HepG2 (cell line): ENCODE data around the gene MLYCD. TPM values are rescaled to one million over a fixed set of nuclear protein-coding genes. Genes with fewer than 3 reads are reported as not detected.

Experiments
- ADNP ChIP-seq: sonication (generic); formaldehyde crosslinking; IDR thresholded peaks from 2 replicates; pipeline ENCODE4 v1.4.0; 2020; ENCODE audit warnings: missing genetic modification reagents
- CSRNP1 ChIP-seq: sonication (generic); formaldehyde crosslinking; IDR thresholded peaks from 2 replicates; pipeline ENCODE4 v1.8.1; 2023; ENCODE audit warnings: mild to moderate bottlenecking, missing genetic modification reagents
- FOXA3 ChIP-seq: IDR thresholded peaks from 2 replicates; pipeline ENCODE4 v1.6.1; 2016; ENCODE audit warnings: missing genetic modification reagents, missing compliant biosample characterization
- FOXO4 ChIP-seq: sonication (generic); formaldehyde crosslinking; conservative IDR thresholded peaks from 2 replicates; pipeline ENCODE4 v1.8.1; 2023; ENCODE audit warnings: missing genetic modification reagents
- HINFP ChIP-seq: sonication (generic); formaldehyde crosslinking; IDR thresholded peaks from 2 replicates; pipeline ENCODE4 v1.4.0; 2020; ENCODE audit warnings: low read depth, mild to moderate bottlenecking, missing genetic modification reagents
- IKZF1 ChIP-seq: fragments of 450-650 bp; IDR thresholded peaks from 2 replicates; pipeline ENCODE4 v1.7.1; 2016
- MTA3 ChIP-seq: sonication (generic); formaldehyde crosslinking; IDR thresholded peaks from 2 replicates; pipeline ENCODE4 v1.4.0; 2020; ENCODE audit warnings: missing genetic modification reagents
- PHF8 ChIP-seq: sonication (generic); formaldehyde crosslinking; IDR thresholded peaks from 2 replicates; pipeline ENCODE4 v1.5.0; 2020; ENCODE audit warnings: missing genetic modification reagents
- SP5 ChIP-seq: IDR thresholded peaks from 2 replicates; pipeline ENCODE4 v1.6.1; 2016; ENCODE audit warnings: low read depth, borderline replicate concordance
- ZFP41 ChIP-seq: sonication (generic); formaldehyde crosslinking; IDR thresholded peaks from 2 replicates; pipeline ENCODE4 v1.4.0; 2020; ENCODE audit warnings: mild to moderate bottlenecking, missing genetic modification reagents, borderline replicate concordance
- ZNF256 ChIP-seq: sonication (generic); formaldehyde crosslinking; conservative IDR thresholded peaks from 2 replicates; pipeline ENCODE4 v1.4.0; 2020; ENCODE audit warnings: missing genetic modification reagents
- ZNF503 ChIP-seq: sonication (generic); formaldehyde crosslinking; IDR thresholded peaks from 2 replicates; pipeline ENCODE4 v1.4.0; 2020; ENCODE audit warnings: missing genetic modification reagents
- ZNF556 ChIP-seq: sonication (generic); formaldehyde crosslinking; IDR thresholded peaks from 2 replicates; pipeline ENCODE4 v1.4.0; 2020; ENCODE audit warnings: mild to moderate bottlenecking, missing genetic modification reagents, borderline replicate concordance
- ZNF589 ChIP-seq: sonication (generic); formaldehyde crosslinking; conservative IDR thresholded peaks from 2 replicates; pipeline ENCODE4 v1.8.0; 2022; ENCODE audit warnings: mild to moderate bottlenecking, moderate library complexity, missing genetic modification reagents
- ZNF629 ChIP-seq: sonication (generic); formaldehyde crosslinking; conservative IDR thresholded peaks from 2 replicates; pipeline ENCODE4 v1.5.0; 2020; ENCODE audit warnings: missing genetic modification reagents
- ZNF761 ChIP-seq: sonication (generic); formaldehyde crosslinking; conservative IDR thresholded peaks from 2 replicates; pipeline ENCODE4 v1.4.0; 2020; ENCODE audit warnings: mild to moderate bottlenecking, missing genetic modification reagents
- ZNF792 ChIP-seq: IDR thresholded peaks from 2 replicates; pipeline ENCODE4 v1.6.1; 2016
- polyA plus RNA-seq, 8 experiments: library from polyadenylated mRNA; depleted of rRNA in 3 of 8; stranded (reverse) in 7 of 8; unstranded in 1 of 8; fragments of >200 nt; fragmentation: Illumina TruSeq in 4 of 8; extraction: Trizol in 4 of 8; gene quantifications; 2 replicates each; pipeline versions ENCODE4 v1.2.1 to v1.2.3, GENCODE V29; 2011 to 2016; ENCODE audit warnings: low read depth in 4 of 8, missing spikeins in 1 of 8, mixed read lengths in 1 of 8; ENCODE audit not compliant: insufficient read depth in 1 of 8
- total RNA-seq, 5 experiments: library from RNA; depleted of rRNA; stranded (reverse); fragments of >200 nt; fragmentation: Illumina TruSeq; extraction: Trizol; gene quantifications; 2 replicates each; pipeline ENCODE4 v1.2.3, GENCODE V29; 2016; ENCODE audit warnings: low read depth in 1 of 5
- TF ChIP-seq, protein P1 (sequence below): sonication (generic); formaldehyde crosslinking; IDR thresholded peaks from 2 replicates; pipeline ENCODE4 v1.5.1; 2020; ENCODE audit warnings: mild to moderate bottlenecking, missing genetic modification reagents

Gene MLYCD
- total and polyA plus RNA-seq, 2 of the 13 experiments (the other 11 are each of a cell fraction or from before 2014, with no cell fraction given) = 1.8 to 4.0 TPM

GRCh38 chr16:83937922-83938885, 39.3 kb downstream of the MLYCD start (continued):
- TF ChIP-seq, protein P1, sequence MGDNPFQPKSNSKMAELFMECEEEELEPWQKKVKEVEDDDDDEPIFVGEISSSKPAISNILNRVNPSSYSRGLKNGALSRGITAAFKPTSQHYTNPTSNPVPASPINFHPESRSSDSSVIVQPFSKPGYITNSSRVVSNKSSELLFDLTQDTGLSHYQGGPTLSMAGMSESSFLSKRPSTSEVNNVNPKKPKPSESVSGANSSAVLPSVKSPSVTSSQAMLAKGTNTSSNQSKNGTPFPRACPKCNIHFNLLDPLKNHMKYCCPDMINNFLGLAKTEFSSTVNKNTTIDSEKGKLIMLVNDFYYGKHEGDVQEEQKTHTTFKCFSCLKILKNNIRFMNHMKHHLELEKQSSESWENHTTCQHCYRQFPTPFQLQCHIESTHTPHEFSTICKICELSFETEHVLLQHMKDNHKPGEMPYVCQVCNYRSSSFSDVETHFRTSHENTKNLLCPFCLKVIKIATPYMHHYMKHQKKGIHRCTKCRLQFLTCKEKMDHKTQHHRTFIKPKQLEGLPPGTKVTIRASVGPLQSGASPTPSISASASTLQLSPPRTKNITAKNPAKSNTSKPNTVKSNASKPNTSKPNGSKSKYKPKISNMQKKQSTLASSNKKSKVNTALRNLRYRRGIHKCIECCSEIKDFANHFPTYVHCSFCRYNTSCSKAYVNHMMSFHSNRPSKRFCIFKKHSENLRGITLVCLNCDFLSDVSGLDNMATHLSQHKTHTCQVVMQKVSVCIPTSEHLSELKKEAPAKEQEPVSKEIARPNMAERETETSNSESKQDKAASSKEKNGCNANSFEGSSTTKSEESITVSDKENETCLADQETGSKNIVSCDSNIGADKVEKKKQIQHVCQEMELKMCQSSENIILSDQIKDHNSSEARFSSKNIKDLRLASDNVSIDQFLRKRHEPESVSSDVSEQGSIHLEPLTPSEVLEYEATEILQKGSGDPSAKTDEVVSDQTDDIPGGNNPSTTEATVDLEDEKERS = peak; percentile 84
- TF ChIP-seq SP5 = peak; percentile 54; the same call in 1 of the 2 replicates
- TF ChIP-seq HINFP (CRISPR knock-in tag) = no peak
- no peak for TF ChIP-seq ZNF556 (CRISPR knock-in tag)
- no peak for TF ChIP-seq ZNF761 (CRISPR knock-in tag)
- TF ChIP-seq ZNF589 (CRISPR knock-in tag) = no peak
- TF ChIP-seq FOXA3 (CRISPR knock-in tag) = peak; percentile 63; the same call in 1 of the 2 replicates
- TF ChIP-seq ADNP (CRISPR knock-in tag) = 0 out of 2 replicates have a peak, but pooled peaks have one; percentile 65
- no peak for TF ChIP-seq IKZF1
- TF ChIP-seq PHF8 (CRISPR knock-in tag) = no peak
- no peak for TF ChIP-seq MTA3 (CRISPR knock-in tag)
- no peak for TF ChIP-seq FOXO4 (CRISPR knock-in tag)
- TF ChIP-seq ZNF503 (CRISPR knock-in tag) = no peak
- peak; percentile 63 for TF ChIP-seq ZNF629 (CRISPR knock-in tag)
- TF ChIP-seq ZNF792 (CRISPR knock-in tag) = no peak
- no peak for TF ChIP-seq ZNF256 (CRISPR knock-in tag)
- TF ChIP-seq ZFP41 (CRISPR knock-in tag) = no peak
- TF ChIP-seq CSRNP1 (CRISPR knock-in tag) = no peak
